ENCODE data around the gene LPP.

DNA sequence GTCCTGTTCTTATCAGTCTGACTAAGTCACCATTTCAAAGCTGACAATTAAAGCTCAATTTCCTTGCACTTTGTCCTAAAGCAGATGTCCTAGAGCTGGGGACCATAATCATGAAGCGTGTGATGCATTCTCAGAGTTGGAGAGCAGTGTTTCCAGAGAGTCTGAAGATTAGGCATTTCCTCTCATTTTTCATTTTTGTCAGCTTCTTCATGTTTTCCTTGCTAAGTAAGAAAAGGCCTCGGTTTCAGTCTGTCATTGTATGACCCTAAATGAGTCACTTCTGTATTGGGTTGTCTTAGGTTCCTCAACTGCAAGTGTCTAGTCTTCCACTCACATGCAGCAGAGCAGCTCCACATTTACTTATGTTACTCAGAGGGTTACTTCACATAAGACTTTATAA, 760.6 kb downstream of the LPP start:
- TF ChIP-seq, protein P1, sequence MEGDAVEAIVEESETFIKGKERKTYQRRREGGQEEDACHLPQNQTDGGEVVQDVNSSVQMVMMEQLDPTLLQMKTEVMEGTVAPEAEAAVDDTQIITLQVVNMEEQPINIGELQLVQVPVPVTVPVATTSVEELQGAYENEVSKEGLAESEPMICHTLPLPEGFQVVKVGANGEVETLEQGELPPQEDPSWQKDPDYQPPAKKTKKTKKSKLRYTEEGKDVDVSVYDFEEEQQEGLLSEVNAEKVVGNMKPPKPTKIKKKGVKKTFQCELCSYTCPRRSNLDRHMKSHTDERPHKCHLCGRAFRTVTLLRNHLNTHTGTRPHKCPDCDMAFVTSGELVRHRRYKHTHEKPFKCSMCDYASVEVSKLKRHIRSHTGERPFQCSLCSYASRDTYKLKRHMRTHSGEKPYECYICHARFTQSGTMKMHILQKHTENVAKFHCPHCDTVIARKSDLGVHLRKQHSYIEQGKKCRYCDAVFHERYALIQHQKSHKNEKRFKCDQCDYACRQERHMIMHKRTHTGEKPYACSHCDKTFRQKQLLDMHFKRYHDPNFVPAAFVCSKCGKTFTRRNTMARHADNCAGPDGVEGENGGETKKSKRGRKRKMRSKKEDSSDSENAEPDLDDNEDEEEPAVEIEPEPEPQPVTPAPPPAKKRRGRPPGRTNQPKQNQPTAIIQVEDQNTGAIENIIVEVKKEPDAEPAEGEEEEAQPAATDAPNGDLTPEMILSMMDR (IDR thresholded peaks at IDR 0.05) = no peak
- no peak for TF ChIP-seq ZFX (IDR thresholded peaks at IDR 0.05; ENCODE audit: borderline replicate concordance)

All from 22Rv1 (cell line).